Keratinocyte (primary cell): ENCODE results near the gene DGLUCY.
"Not testable (repeated sequence)": the region's sequence is repeated elsewhere in the genome, so short reads cannot be mapped to it uniquely, and the experiment has no call there.

ENCODE experiments used
- EZH2 ChIP-seq: IDR thresholded peaks from one replicate; pipeline ENCODE4 v1.6.1; 2012; ENCODE audit warnings: inconsistent platforms, mild to moderate bottlenecking, low read length, moderate library complexity
- TF ChIP-seq, protein P1 (sequence below), 3 experiments: IDR thresholded peaks in 1 of 3; conservative IDR thresholded peaks in 1 of 3; optimal IDR thresholded peaks in 1 of 3; 2 replicates in 2 of 3; 3 replicates in 1 of 3; pipeline versions ENCODE3 to v1.5.1; 2011; ENCODE audit warnings: low read length in 3 of 3, mild to moderate bottlenecking in 3 of 3, moderate library complexity in 2 of 3, control low read depth in 1 of 3, inconsistent platforms in 1 of 3; ENCODE audit not compliant: insufficient read depth in 2 of 3; ENCODE audit errors: extremely low read depth in 1 of 3

- TF ChIP-seq, protein P1, sequence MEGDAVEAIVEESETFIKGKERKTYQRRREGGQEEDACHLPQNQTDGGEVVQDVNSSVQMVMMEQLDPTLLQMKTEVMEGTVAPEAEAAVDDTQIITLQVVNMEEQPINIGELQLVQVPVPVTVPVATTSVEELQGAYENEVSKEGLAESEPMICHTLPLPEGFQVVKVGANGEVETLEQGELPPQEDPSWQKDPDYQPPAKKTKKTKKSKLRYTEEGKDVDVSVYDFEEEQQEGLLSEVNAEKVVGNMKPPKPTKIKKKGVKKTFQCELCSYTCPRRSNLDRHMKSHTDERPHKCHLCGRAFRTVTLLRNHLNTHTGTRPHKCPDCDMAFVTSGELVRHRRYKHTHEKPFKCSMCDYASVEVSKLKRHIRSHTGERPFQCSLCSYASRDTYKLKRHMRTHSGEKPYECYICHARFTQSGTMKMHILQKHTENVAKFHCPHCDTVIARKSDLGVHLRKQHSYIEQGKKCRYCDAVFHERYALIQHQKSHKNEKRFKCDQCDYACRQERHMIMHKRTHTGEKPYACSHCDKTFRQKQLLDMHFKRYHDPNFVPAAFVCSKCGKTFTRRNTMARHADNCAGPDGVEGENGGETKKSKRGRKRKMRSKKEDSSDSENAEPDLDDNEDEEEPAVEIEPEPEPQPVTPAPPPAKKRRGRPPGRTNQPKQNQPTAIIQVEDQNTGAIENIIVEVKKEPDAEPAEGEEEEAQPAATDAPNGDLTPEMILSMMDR (optimal IDR thresholded peaks at IDR 0.05 in 1 of 3, IDR thresholded peaks at IDR 0.05 in 1 of 3, conservative IDR thresholded peaks at IDR 0.05 in 1 of 3; ENCODE audit: extremely low read depth in 1 of 3, insufficient read depth in 2 of 3, low read length in 3 of 3): not testable (repeated sequence)
- TF ChIP-seq EZH2: not testable (repeated sequence)
Measured at GRCh38 chr14:91156877-91157276, 43.0 kb downstream of the DGLUCY start.
